Measurements from ENCODE around the gene B3GNT8. TPM values are rescaled to one million over a fixed set of nuclear protein-coding genes. Genes with fewer than 3 reads are reported as not detected.

Gene B3GNT8
- total RNA-seq, 1 donor from 2014 or later: not detected

DNA sequence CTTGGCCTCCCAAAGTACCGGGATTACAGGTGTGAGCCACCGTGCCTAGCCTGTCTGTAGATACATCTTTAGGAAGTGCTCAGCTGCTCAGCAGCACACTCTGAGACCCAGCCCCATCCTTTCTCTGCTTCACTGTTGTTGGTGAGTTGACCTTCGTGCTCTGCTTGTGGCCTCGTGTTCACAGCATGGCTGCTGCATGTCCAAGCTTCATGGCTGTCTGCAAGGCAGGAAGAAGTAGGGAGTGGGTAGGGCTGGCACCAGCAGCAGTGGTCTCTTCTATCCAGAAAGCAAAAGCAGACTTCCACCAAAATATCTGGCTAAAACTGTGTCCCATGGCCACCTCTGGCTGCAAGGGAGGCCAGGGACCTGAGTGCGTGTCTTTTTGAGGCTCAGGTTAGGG lies 14.2 kb downstream of the B3GNT8 start:
- Mint-ChIP-seq H3K27me3 (ENCODE audit: insufficient read depth, low read depth) (no peaks in the 10 kb centered on the region), H3K4me1 (peaks cover 4% of the 10 kb centered on the region), H3K9me3 (no peaks in the 10 kb centered on the region), H3K27ac (no peak overlapping the region), H3K36me3 (peaks cover 6% of the 10 kb centered on the region), H3K4me3 (no peak overlapping the region)
- Histone ChIP-seq H3F3A (ENCODE audit: low read depth) (no peaks in the 10 kb centered on the region), H3K9ac (no peak overlapping the region), H3K27me3 (no peaks in the 10 kb centered on the region), H3K4me2 (no peak overlapping the region), H3K36me3 (no peaks in the 10 kb centered on the region), H4K20me1 (ENCODE audit: low read depth) (peaks cover 9% of the 10 kb centered on the region), H3K9me3 (ENCODE audit: low read depth) (no peaks in the 10 kb centered on the region), H3K79me2 (ENCODE audit: low read depth) (no peaks in the 10 kb centered on the region), H3K4me1 (no peaks in the 10 kb centered on the region), H3K4me3 (no peak overlapping the region), H2AFZ (replicated peaks) (no peak overlapping the region), H3K27ac (no peak overlapping the region)
- TF ChIP-seq EZH2 (IDR thresholded peaks at IDR 0.05) (no peak), EZH2phosphoT487 (IDR thresholded peaks at IDR 0.05) (no peak)
- TF ChIP-seq, protein P1, sequence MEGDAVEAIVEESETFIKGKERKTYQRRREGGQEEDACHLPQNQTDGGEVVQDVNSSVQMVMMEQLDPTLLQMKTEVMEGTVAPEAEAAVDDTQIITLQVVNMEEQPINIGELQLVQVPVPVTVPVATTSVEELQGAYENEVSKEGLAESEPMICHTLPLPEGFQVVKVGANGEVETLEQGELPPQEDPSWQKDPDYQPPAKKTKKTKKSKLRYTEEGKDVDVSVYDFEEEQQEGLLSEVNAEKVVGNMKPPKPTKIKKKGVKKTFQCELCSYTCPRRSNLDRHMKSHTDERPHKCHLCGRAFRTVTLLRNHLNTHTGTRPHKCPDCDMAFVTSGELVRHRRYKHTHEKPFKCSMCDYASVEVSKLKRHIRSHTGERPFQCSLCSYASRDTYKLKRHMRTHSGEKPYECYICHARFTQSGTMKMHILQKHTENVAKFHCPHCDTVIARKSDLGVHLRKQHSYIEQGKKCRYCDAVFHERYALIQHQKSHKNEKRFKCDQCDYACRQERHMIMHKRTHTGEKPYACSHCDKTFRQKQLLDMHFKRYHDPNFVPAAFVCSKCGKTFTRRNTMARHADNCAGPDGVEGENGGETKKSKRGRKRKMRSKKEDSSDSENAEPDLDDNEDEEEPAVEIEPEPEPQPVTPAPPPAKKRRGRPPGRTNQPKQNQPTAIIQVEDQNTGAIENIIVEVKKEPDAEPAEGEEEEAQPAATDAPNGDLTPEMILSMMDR (IDR thresholded peaks at IDR 0.05): no peak
- no peak for DNase-seq (ENCODE audit: low spot score)

DNA sequence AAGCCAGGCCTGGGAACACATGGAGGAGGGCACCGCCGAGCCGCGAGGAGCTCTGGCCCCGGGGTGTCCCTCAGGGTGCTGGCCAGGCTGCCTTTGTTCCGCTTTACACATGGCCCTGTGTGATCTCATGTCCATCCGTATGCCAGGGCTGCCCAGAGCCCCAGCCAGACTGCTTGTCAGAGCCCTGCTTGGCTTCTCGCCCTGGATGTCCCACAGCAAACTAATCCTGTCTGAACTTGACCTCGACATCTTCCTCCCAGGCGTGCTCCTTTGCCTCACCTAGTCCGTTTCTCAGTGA lies 15.3 kb downstream of the B3GNT8 start:
- Histone ChIP-seq H3K4me3 (no peak overlapping the region), H2AFZ (replicated peaks) (no peak overlapping the region), H3K27ac (no peak overlapping the region), H4K20me1 (ENCODE audit: low read depth) (peaks cover 17% of the 10 kb centered on the region), H3K9me3 (ENCODE audit: low read depth) (no peaks in the 10 kb centered on the region), H3K4me2 (no peak overlapping the region), H3K79me2 (ENCODE audit: low read depth) (no peaks in the 10 kb centered on the region), H3K9ac (no peak overlapping the region), H3F3A (ENCODE audit: low read depth) (peaks cover 3% of the 10 kb centered on the region), H3K4me1 (no peaks in the 10 kb centered on the region), H3K27me3 (no peaks in the 10 kb centered on the region), H3K36me3 (no peaks in the 10 kb centered on the region)
- no peak overlapping the region for H3K4me3 Mint-ChIP-seq
- peaks cover 12% of the 10 kb centered on the region for H3K4me1 Mint-ChIP-seq
- no peak for TF ChIP-seq EZH2 (IDR thresholded peaks at IDR 0.05)
- TF ChIP-seq, protein P1 (IDR thresholded peaks at IDR 0.05): no peak
- TF ChIP-seq EZH2phosphoT487 (IDR thresholded peaks at IDR 0.05): no peak
- no peaks in the 10 kb centered on the region for H3K27me3 Mint-ChIP-seq (ENCODE audit: insufficient read depth, low read depth)
- peak overlapping the region; percentile 46 for H3K27ac Mint-ChIP-seq
- peaks cover 6% of the 10 kb centered on the region for H3K36me3 Mint-ChIP-seq
- DNase-seq (ENCODE audit: low spot score): no peak
- H3K9me3 Mint-ChIP-seq: no peaks in the 10 kb centered on the region

DNA sequence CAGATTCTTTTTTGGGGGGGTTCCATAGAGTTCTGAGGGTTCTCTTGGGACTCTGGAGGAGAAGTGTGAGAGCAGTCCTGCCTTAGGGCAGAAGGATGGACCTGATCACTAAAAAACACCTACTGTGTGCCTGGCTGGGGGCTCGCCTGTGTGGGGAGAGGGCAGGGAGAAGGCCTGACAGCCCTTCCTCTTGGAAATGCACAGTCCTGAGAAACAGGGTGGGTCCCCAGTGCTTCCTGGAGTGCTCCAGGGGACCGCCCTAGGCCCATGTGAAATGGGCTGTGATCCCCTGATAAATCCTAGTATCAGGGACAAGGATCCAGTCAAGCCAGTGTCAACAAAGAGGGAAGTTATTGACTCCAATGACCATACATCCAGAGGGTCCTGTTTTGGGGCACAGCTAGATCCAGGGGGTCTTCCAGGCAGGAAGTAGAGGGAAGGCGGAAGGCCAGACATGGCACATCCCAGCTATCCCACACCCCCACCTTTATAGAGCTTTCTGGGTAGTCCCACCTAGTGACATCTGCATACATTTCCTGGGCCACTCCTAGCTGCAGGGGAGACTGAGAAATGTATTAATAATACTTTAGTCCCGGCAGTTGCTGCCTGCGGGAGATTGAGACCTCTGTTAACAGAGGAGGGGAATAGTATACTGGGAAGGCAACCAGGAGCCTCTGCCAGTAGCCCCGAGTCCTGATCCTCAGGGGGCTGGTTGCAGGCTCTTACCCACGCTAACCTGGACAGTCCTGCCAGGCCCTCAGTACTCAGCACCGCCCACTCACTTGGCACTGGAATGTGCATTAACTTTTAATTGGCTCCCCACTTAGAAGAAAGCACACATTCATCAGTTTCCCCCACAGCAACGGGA lies 15.8 kb downstream of the B3GNT8 start:
- no peak overlapping the region for H2AFZ ChIP-seq (replicated peaks)
- no peaks in the 10 kb centered on the region for H3K27me3 ChIP-seq
- no peak overlapping the region for H3K27ac Mint-ChIP-seq
- peaks cover 13% of the 10 kb centered on the region for H3K4me1 Mint-ChIP-seq
- H3K4me1 ChIP-seq: no peaks in the 10 kb centered on the region
- no peak overlapping the region for H3K4me3 Mint-ChIP-seq
- no peak overlapping the region for H3K9ac ChIP-seq
- no peak for DNase-seq (ENCODE audit: low spot score)
- no peak overlapping the region for H3K27ac ChIP-seq
- TF ChIP-seq EZH2 (IDR thresholded peaks at IDR 0.05): no peak
- TF ChIP-seq EZH2phosphoT487 (IDR thresholded peaks at IDR 0.05): no peak
- no peak overlapping the region for H3K4me3 ChIP-seq
- H3K79me2 ChIP-seq (ENCODE audit: low read depth): no peaks in the 10 kb centered on the region
- no peak overlapping the region for H3K4me2 ChIP-seq
- H3K36me3 Mint-ChIP-seq: peaks cover 6% of the 10 kb centered on the region
- peaks cover 18% of the 10 kb centered on the region for H4K20me1 ChIP-seq (ENCODE audit: low read depth)
- H3F3A ChIP-seq (ENCODE audit: low read depth): peaks cover 7% of the 10 kb centered on the region
- no peaks in the 10 kb centered on the region for H3K27me3 Mint-ChIP-seq (ENCODE audit: insufficient read depth, low read depth)
- no peaks in the 10 kb centered on the region for H3K36me3 ChIP-seq
- H3K9me3 ChIP-seq (ENCODE audit: low read depth): no peaks in the 10 kb centered on the region
- H3K9me3 Mint-ChIP-seq: no peaks in the 10 kb centered on the region

Measured in neural progenitor cell (in vitro differentiated cells).